ENCODE measurements around the gene BAIAP3.

- no peak for TF ChIP-seq CTCF (IDR thresholded peaks at IDR 0.05 in 8 of 11, conservative IDR thresholded peaks at IDR 0.05 in 3 of 11)
- TF ChIP-seq POLR2A (IDR thresholded peaks at IDR 0.05), result no peak
- peak in 2 of 3 donors; percentile 13 to 44 for TF ChIP-seq POLR2AphosphoS5 (IDR thresholded peaks at IDR 0.05)
These were observed 56.9 kb downstream of the BAIAP3 start for GRCh38 chr16:1390239-1390779.
